Activated T-cell treated with anti-CD3 and anti-CD28 coated beads for 4 hours (primary cell): Measurements from ENCODE around the gene FUNDC2.

Experiments used
- DNase-seq: peaks from one replicate; pipeline ENCODE4 v3.0.0-alpha.2; 2020

Gene FUNDC2

GRCh38 chrX:155026420-155026726 is 271 bp upstream of the FUNDC2 start:
- no peak for DNase-seq

DNA sequence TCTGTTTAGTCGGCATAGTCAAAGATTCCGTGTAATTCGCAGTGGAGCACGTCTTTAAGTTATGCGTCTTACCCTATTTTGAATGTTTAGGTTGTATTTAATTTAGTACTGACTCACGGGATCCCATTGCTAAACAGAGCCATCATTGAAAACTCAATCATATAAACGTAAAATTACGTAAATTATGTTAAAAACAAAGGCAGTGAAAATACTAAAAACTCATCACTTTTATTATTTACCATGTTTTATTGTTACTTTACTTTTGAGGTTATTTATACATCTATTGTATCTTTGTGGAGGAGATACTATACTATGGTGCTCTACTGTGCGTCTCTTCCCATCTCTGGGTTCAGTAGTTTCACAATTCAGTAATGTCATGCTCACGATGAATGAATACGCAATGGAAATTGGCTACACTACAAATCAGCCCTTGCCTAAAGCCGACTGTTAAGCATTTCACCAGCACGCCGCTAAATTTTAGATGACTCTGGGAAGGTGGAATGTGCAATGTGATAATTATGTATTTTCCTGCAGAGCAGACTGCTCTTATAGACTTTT is 944 bp downstream of the FUNDC2 start:
- no peak for DNase-seq

DNA sequence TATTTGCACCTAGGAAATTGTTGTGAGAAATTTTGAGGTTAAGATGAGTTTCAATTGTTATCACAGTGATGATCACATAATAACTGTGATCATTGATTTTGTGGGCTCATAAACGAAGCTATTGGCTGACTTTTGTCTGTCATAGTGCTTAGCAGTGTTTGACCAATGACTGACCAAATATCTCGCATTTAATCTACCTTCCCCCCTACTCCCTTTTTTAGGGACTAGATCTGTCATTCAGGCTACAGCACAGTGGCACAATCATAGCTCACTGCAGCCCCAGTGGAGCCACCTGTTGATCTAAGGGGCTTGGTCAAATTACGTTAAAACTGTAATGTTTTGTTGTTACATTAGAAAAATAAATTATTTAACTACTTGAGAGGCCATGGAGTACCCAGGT is 1.5 kb downstream of the FUNDC2 start:
- DNase-seq, result no peak

DNA sequence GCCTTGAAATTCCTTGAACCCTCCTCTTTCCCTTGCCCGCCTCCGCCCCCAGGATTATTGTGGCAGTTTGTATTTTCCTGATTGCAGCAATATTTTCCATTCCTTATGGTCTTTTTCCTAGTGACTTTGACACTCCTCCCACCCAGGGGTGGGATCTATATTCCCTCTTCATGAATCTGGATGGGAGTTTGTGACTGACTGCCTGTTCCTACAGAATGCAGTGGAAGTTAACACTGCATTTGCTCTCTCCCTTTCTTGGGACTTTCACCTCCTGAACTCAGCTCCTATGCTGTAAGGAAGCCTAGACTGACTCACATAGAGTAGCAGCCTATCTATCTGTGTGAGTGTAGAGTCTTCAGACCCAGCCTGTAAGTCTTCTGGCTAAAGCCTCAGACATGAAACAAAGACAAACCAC is 2.2 kb downstream of the FUNDC2 start:
- DNase-seq, result no peak

- no peak for DNase-seq
Measured at GRCh38 chrX:155031657-155032056, 5.0 kb downstream of the FUNDC2 start.

GRCh38 chrX:155035688-155036087 is 9.0 kb downstream of the FUNDC2 start:
- no peak for DNase-seq

GRCh38 chrX:155046129-155046810 is 19.6 kb downstream of the FUNDC2 start:
- no peak for DNase-seq

DNA sequence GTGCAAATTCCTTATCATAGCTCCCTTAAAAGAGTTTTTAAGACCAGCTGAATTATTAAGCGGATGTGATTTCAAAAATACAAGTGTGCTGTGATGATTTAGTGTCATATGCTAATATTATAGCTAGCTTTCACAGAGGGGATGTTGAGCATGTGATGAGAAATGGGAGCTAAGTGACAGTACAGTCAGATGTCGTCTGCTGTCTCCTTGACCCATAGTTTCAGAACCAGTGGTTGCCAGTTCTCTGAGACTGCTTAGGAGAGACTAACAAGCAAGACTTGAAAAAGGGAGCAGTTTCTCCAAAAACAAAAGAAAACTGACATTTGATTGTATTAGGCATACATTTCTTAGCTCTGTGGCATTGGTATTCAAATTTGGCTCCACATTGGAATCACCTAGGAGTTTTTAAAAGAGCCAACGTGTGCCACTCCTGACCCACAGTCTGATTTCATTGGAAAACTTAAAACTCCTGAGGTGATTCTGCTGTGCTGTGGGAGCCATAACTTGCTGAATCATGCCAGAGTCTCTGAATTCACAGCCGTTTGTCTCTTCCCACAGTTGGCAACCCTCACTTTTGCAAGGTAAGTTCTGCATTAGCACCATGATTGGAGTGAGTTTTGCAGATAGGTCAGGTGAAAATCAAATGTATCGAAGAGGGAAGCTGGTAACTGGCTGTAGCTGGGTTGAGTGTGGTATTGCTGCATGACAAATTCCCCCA is 20.3 kb downstream of the FUNDC2 start:
- DNase-seq, result no peak

GRCh38 chrX:155048977-155049619 is 22.5 kb downstream of the FUNDC2 start:
- DNase-seq, result no peak

GRCh38 chrX:155052738-155053498 is 26.3 kb downstream of the FUNDC2 start:
- no peak for DNase-seq

DNA sequence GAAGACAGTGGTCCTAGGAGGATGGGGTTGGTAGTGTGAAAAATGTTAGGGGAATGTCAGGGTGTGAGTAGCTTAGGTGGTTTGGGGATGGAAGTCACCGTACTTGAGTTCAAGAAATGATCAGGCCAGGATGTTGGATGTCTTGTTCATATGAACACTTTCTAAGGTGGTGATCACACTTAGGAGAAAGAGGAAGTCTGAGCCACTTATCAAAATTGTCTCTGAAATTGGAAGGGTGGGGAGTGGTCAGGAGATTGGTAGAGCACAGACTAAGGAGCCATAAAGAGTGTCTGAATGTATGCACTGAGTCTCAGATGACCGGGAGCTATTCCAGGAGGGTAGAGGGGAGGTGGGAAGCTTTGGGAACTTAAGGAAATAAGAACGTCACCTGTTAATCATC is 27.0 kb downstream of the FUNDC2 start:
- DNase-seq, result no peak

GRCh38 chrX:155054255-155054654 is 27.6 kb downstream of the FUNDC2 start:
- no peak for DNase-seq

DNA sequence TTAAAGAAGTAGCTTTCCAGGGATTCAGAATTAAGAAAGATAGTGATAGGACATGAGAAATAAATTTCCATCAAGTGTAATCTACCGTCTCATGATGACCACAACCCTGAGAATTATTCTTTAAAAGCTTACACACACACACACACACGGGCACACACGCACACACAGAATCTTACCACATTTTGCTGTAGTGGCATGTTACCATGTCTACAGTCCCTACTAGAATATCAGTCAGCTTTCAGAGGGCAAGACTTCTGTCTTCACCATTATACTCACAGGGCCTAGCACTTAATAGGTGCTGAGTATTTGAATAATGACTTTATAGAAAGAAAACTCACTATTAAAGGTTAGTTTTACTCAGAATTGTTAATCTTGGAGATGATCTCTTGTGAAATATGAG is 28.9 kb downstream of the FUNDC2 start:
- no peak for DNase-seq

DNA sequence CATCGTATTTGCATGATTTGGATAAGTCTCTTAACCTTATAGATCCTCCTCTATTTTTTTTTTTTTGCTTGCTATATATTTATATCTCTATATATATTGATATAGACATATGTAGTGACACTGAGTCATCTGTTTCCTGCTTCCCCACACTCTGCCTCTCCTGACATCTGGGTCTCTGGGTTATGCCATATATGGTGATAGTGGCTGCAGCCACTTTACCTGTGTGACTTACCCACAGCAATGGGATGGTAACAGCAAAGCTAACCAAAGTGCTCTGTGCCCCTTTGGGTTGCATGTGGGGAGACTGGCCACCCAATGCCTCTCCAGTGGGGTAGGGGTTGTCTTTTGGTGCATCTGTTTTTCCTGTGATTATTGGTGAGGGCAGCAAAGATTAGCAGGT is 29.8 kb downstream of the FUNDC2 start:
- DNase-seq, result no peak

DNA sequence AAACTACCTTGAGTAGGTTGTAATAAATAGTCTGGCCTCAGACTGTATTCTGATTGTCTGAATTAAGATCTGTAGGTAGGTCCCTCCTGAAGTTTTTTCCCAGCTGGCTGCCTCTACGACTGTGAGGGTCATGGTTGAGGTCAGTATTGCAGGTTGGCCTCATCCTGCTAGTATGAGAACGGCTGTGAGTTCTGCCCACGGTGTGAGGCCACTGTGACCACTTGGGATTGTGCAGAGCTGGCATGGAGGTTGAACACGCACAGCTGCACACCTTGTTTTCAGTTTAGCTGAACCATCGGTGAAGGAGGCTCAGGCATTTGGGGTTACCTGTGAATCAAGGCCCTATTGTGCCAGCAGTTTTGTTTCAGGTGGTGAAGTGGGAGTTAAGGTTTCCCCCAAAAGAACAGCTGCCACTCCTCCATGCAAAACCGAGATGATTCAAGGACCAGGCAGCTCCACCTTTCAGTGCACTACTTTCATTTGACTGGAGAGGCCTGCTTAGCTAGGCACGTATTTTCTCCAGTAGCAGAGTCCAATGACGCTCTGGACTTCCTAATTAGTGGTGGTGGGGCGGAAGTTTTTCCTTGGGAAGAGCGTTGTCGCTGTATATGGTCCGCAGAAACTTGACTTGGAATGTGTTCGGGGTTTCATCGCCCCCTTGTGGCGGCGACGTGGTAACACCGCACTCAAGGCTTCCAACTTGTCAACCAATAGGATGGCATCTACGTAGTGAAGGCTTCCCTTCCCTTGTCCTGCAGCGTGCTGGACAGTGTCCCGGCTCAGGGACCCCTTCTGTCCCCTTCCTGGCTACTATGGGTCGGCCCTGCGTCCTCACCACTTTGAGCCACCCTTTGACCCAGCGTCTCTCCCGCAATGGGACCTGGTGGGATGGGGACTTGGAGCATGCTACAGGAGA is 30.5 kb downstream of the FUNDC2 start:
- DNase-seq, result peak; percentile 22

DNA sequence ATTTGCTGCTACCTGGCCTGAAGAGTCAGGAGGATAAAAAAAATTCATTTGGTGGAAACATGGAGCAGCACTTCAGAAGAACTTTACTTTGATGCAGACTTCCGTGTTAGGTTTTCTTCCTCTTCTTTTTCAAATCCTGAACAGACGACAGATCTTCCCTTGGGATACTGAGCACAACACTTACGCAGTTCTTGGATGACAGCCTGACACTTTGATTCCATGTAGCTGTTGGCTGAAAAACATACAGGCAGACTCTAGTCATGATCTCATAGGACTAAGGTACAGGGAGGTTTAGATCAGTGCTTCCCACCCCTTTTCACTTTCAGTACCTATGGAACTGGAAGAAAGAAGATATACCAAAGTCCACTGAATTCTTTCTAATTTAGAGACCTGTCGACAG is 35.1 kb downstream of the FUNDC2 start:
- DNase-seq, result no peak

GRCh38 chrX:155065035-155065734 is 38.5 kb downstream of the FUNDC2 start:
- DNase-seq, result no peak

- DNase-seq, result no peak
Measured at GRCh38 chrX:155068165-155068564, 41.5 kb downstream of the FUNDC2 start.

DNA sequence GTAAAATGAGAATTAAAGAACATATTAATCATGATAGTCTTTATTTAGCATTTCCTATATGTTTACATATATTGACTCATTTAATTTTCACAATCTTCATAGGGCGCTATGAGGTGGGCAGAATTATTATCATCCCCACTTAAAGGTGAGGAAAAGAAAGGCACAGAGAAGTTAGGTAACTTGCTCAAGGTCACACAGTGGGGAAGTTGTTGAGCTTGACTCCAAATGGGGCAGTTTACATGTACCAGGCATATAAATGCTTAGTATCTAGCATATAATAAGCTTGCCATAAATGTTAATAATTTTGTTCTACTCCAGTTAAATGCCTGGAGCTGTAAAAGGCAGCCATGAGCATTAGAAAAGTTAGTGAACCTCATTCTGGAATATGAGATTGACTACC is 42.8 kb downstream of the FUNDC2 start:
- DNase-seq, result no peak

GRCh38 chrX:155070038-155070437 is 43.4 kb downstream of the FUNDC2 start:
- DNase-seq, result no peak

- DNase-seq, result no peak
Measured at GRCh38 chrX:155070663-155070974, 44.0 kb downstream of the FUNDC2 start.
